Measurements from ENCODE around the gene NKG7.
A peak's percentile ranks its signal among the peaks of the same experiment; 100 is the strongest.

The NKG7 gene

DNA sequence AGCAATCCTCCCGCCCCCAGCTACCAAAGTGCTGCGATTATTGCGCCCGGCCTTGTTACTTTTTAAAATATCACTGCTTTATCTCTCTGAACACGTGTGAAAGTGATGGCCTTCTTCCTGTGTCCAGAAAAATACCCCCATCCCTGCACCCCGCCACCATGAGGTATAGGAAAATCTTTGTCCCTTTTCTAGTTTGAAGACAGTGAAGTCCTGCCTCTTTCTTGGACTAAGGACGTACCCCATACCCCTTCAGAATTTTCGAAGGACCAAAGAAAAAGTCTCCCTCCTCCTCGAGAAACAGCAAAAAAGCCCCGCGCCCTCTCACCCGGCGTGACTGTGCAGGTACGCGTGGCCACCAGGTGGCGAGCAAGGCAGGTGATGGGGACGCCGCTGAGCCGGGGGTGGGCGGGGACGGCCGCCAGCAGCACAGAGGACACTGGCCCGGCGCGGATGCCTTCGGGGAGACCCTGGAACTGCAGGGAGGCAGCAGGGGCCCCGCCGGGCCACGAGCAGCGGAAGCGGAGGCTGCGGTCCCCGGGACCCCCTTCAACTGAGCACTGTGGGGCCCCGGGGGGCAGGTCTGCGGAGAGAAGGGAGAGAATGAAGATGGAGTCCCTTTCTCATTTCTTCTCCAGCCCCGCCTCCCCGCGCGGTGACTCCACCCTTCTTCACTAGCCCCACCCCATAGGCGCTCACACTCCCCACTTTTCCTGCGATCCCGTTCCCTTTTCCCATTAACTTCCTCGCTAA lies 33.7 kb downstream of the NKG7 start:
- DNase-seq (ENCODE audit: low read depth, low spot score) = peak; percentile 79
- TF ChIP-seq CTCF (IDR thresholded peaks at IDR 0.05; ENCODE audit: low read depth, low read length) = peak; percentile 87
- H3K4me3 ChIP-seq (ENCODE audit: low read depth, low read length) = peak overlapping the region; percentile 55
- in situ Hi-C loops (cut with HindIII; ENCODE audit: low sequenced_read_pairs) = no loop called here

DNA sequence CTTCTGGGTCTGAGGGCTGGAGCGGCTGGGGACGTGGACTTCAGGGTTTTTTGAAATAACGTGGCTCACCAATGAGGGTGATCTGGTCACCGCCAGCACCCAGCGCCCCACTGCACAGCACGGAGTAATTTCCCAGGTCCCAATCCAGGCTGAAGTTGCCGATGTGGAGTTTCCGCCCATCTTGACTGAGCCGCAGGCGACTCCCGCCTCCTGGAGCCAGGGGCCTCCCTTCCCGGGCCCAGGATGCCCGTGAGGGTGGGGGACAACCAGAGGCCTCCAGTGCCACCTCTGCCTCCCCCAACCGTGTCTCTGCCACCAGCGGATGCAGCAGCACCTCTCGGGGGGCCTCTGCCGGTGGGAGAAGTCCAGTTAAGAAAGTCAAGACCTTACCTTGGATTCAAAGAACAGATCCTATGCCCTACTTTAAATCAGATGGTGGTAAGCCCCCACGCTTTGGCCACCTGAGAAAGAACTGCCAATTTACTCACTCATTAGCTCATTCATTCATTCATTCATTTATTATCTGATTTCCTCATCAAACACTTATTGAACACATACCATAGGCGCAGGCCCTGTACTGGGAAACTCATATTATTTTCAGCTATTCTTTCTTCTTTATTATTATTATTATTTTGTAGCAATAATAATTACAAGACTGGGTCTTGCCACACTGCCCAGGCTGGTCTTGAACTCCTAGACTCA lies 34.4 kb downstream of the NKG7 start:
- TF ChIP-seq CTCF (IDR thresholded peaks at IDR 0.05; ENCODE audit: low read depth, low read length) = no peak
- in situ Hi-C loops (cut with HindIII; ENCODE audit: low sequenced_read_pairs) = no loop called here
- no peak overlapping the region for H3K4me3 ChIP-seq (ENCODE audit: low read depth, low read length)
- no peak for DNase-seq (ENCODE audit: low read depth, low spot score)

DNA sequence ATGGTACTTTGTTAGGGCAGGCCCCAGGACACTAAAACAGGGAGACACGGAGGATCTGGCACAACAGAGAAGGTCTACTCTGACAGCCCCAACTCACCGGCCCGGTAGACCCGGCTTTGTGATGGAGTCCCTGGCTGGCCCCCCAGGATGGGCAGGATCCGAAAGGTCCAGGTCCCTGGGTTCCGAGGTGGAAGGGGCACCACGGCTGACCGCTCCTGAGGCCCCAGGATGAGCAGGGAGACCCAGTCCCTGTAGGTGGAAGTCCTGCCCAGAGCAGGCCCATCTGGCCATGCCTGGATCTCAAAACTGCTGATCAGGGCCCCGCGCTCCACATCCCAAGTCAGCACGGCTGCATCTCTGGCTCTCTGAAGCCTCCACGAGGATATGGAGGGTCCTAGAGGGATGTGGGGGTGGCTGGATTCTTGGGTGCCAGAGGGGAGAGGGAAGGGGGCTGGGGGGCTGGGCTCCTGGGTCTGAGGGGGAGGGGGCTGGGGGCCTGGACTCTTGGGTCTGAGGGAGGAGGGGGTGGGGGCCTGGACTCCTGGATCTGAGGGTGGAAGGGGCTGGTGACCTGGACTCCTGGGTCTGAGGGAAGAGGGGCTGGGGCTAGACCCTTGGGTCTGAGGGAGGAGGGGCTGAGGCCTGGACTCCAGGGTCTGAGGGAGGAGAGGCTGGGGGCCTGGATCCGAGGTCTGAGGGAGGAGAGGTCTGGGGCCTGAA lies 35.2 kb downstream of the NKG7 start:
- DNase-seq (ENCODE audit: low read depth, low spot score) = no peak
- no peak for TF ChIP-seq CTCF (IDR thresholded peaks at IDR 0.05; ENCODE audit: low read depth, low read length)
- H3K4me3 ChIP-seq (ENCODE audit: low read depth, low read length) = no peak overlapping the region
- in situ Hi-C loops (cut with HindIII; ENCODE audit: low sequenced_read_pairs) = no loop called here

GRCh38 chr19:51333836-51334460 lies 38.5 kb downstream of the NKG7 start:
- TF ChIP-seq CTCF (IDR thresholded peaks at IDR 0.05; ENCODE audit: low read depth, low read length) = no peak
- no peak overlapping the region for H3K4me3 ChIP-seq (ENCODE audit: low read depth, low read length)
- in situ Hi-C loops (cut with HindIII; ENCODE audit: low sequenced_read_pairs) = no loop called here
- DNase-seq (ENCODE audit: low read depth, low spot score) = no peak

DNA sequence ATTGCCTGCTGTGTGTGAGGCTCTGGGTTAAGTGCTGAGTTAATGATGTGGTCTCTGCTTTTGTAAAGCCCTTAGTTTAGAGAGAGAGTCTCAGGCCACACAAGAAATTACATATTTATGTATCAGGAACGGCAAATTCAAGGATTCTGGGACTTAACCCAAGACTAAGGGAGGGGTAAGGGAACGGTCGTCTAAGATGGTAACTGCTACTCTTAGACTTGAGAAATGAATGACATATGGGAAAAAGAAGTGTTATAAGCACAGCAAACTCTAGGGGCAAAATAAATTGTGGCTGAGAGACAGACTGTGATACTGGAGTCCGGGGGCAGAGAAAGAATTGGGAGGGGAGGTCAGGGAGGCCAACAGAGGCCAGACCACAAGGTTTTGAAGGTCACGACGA lies 40.7 kb downstream of the NKG7 start:
- no peak for DNase-seq (ENCODE audit: low read depth, low spot score)
- H3K4me3 ChIP-seq (ENCODE audit: low read depth, low read length) = no peak overlapping the region
- in situ Hi-C loops (cut with HindIII; ENCODE audit: low sequenced_read_pairs) = no loop called here
- no peak for TF ChIP-seq CTCF (IDR thresholded peaks at IDR 0.05; ENCODE audit: low read depth, low read length)

GRCh38 chr19:51331193-51331592 lies 41.3 kb downstream of the NKG7 start:
- H3K4me3 ChIP-seq (ENCODE audit: low read depth, low read length) = no peak overlapping the region
- no peak for TF ChIP-seq CTCF (IDR thresholded peaks at IDR 0.05; ENCODE audit: low read depth, low read length)
- no peak for DNase-seq (ENCODE audit: low read depth, low spot score)
- in situ Hi-C loops (cut with HindIII; ENCODE audit: low sequenced_read_pairs) = no loop called here
